GM21526 (cell line): ENCODE measurements around the gene GALNT17.

Experiments used
- ATAC-seq: cut with Tn5 transposase; IDR thresholded peaks from one replicate; pipeline ENCODE4 v1.9.1; 2021; ENCODE audit warnings: moderate library complexity; ENCODE audit not compliant: unreplicated experiment, low FRiP score

The GALNT17 gene

GRCh38 chr7:71272509-71273490, 140.9 kb downstream of the GALNT17 start:
- no peak for ATAC-seq

- ATAC-seq, result no peak
These were observed 146.3 kb downstream of the GALNT17 start for GRCh38 chr7:71278257-71278656.

- no peak for ATAC-seq
These were observed 149.3 kb downstream of the GALNT17 start for GRCh38 chr7:71281261-71281660.

- ATAC-seq, result no peak
These were observed 151.9 kb downstream of the GALNT17 start for GRCh38 chr7:71283802-71284201.

- no peak for ATAC-seq
These were observed 153.7 kb downstream of the GALNT17 start for GRCh38 chr7:71285571-71286145.

- ATAC-seq, result no peak
These were observed 154.4 kb downstream of the GALNT17 start for GRCh38 chr7:71286336-71286735.

- ATAC-seq, result no peak
These were observed 155.0 kb downstream of the GALNT17 start for GRCh38 chr7:71286924-71287323.

- ATAC-seq, result no peak
These were observed 158.5 kb downstream of the GALNT17 start for GRCh38 chr7:71290452-71290851.

GRCh38 chr7:71298378-71298777, 166.4 kb downstream of the GALNT17 start:
- ATAC-seq, result no peak

GRCh38 chr7:71300086-71300485, 168.1 kb downstream of the GALNT17 start:
- ATAC-seq, result no peak

GRCh38 chr7:71300603-71301002, 168.7 kb downstream of the GALNT17 start:
- no peak for ATAC-seq

GRCh38 chr7:71301167-71301566, 169.2 kb downstream of the GALNT17 start:
- ATAC-seq, result no peak

- ATAC-seq, result no peak
These were observed 171.6 kb downstream of the GALNT17 start for GRCh38 chr7:71303566-71303965.

- no peak for ATAC-seq
These were observed 176.2 kb downstream of the GALNT17 start for GRCh38 chr7:71308096-71308495.

- no peak for ATAC-seq
These were observed 179.6 kb downstream of the GALNT17 start for GRCh38 chr7:71311576-71311975.

GRCh38 chr7:71312755-71313490, 181.0 kb downstream of the GALNT17 start:
- ATAC-seq, result no peak

- no peak for ATAC-seq
These were observed 181.6 kb downstream of the GALNT17 start for GRCh38 chr7:71313553-71313952.

- ATAC-seq, result no peak
These were observed 189.0 kb downstream of the GALNT17 start for GRCh38 chr7:71320916-71321315.

GRCh38 chr7:71322201-71322600, 190.3 kb downstream of the GALNT17 start:
- ATAC-seq, result no peak

- no peak for ATAC-seq
These were observed 191.8 kb downstream of the GALNT17 start for GRCh38 chr7:71323726-71324125.

- no peak for ATAC-seq
These were observed 193.2 kb downstream of the GALNT17 start for GRCh38 chr7:71325151-71325550.
